ENCODE results near the gene POU6F2. TPM values are rescaled to one million over a fixed set of nuclear protein-coding genes. Genes with fewer than 3 reads are reported as not detected.

Gene POU6F2
- total RNA-seq, 2 donors from 2014 or later, result 1.0 to 1.1 TPM

DNA sequence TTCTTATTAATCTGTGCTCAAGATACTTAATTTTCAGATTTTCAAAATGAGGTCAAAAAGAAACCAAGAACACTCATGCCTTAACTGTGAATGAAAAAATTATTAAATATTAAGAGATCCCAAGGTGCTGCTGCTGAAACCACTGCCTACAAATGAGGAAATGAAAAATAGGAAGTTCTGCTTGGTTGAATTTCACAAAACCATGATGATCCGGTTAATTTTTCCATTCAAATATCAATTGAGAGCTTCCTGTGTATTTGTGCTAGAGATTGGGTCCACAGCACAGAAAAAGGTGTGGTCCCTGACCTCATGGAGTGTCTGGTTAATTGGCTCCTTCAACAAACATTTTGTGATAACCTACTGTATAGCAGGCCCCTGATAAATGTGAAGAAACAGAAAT, 455.8 kb downstream of the POU6F2 start:
- ATAC-seq (no peak), DNase-seq (no peak)
- intact Hi-C loops (cut with DNase I), result no loop called here

DNA sequence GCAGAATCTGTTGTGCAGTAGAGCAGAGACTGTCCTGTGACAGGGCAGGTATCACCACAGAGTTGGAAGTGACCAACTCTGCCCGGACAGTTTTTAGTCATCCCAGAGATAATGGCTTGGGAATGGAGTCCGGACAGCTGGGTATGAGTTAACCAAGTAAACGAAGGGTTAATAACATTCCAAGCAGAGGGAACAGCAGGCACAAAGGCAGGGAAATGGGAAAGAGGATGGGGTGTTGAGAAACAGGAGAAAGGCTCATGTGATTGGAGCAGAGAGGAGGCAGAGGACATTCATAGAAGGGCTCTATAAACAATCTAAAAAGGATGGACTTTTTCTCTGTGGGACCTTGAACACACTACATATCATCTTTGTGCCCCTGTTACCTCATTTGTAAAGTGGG, 456.3 kb downstream of the POU6F2 start:
- DNase-seq, result no peak
- ATAC-seq, result no peak
- intact Hi-C loops (cut with DNase I), result no loop called here

DNA sequence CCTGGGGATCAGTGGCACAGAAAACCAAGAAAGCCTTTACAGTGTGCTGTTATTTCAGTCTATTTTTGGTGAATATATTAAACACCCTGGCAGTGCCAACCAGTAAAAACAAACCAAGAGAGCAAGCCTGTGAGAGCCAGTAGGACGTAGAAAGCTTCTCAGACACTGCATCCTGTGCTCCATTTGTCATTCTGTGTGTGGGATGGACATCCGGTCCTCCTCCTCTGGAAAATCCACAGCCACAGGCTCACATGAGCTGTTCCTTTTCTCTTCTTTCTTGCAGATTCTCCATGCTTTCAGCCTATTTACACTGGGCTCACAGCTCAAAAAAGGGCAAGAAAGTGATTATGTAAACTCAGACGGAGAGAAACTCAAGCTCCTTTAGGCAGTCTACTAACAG, 468.8 kb downstream of the POU6F2 start:
- intact Hi-C loops (cut with DNase I), result no loop called here
- DNase-seq, result no peak
- no peak for ATAC-seq

DNA sequence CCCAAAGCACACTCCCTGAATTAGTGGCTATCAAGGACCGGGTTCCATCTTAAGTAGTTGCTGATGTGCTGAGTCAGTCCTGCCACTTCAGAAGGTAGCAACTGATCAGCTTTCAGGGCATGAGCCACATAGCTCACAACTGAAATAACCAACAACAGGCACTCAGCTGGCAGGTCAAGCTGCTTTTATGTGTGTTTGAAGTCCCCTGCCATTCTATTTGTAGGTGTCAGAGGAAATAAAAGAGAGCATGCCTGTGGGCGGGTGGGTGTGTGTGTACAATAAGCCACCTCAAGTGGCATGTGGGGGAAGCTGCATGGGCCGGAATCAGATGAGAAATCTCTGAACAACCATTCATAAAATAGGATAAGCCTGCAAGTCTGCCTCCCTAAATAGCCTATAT, 474.2 kb downstream of the POU6F2 start:
- no peak for DNase-seq
- no peak for ATAC-seq
- intact Hi-C loops (cut with DNase I), result no loop called here

DNA sequence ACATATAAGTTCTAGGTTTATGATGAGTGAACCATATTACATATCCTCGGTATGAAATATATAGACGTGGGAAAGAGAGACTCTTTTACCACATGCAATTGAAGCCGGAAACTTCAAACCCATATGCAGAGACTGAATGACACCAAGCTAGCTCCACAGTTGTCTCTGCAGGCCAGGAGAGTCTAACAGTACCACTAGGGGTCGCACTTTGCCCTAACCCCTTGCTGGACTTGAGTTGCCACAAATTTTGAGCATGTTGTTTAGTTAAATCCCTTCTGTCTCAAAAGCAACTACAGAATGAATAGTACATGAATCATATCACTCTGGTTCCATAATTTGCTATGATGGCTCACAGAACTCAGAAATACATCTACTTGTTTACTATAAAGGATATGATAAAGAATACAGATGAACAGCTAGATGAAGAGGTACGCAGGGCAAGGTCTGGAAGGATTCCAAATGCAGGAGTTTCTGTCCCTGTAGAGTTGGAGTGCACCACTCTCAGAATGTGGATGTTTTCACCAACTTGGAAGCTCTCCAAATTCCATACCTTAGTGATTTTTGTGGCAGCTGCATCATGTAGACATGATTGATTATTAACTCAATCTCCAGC, 476.1 kb downstream of the POU6F2 start:
- DNase-seq (no peak), ATAC-seq (no peak)
- intact Hi-C loops (cut with DNase I), result no loop called here

DNA sequence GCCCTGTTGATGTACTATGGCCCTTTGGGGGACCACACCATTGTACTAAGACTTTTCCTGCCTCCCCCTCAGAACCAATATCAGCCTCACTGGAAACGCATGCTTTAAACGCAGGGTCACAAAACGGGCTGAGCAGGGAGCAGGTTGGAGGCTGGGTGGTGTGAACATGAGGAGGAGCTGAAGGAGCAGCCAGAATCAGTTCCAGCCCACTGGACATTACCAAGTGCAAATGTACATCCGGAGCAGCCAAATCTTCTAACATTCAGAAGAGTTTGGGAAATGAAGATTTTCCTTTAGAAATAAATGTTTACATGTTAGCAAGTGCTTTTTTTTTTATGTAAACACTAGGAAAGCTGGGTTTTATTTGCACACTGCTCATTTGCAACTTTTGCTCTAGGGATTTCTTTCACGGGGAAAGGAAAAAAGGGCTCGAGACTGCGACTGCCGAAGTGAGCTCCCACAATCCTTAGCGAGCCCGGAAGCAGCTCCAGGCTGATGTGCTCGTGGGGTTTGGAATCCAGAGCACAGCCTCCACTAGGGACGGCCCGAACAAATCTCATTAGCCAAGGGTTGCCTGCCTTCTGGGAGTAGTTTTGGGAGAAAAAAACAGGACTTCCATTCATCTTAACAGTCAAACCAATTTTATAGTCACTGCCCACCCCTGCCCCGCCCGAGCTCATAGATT, 480.5 kb downstream of the POU6F2 start:
- ATAC-seq, result no peak
- intact Hi-C loops (cut with DNase I), result no loop called here

DNA sequence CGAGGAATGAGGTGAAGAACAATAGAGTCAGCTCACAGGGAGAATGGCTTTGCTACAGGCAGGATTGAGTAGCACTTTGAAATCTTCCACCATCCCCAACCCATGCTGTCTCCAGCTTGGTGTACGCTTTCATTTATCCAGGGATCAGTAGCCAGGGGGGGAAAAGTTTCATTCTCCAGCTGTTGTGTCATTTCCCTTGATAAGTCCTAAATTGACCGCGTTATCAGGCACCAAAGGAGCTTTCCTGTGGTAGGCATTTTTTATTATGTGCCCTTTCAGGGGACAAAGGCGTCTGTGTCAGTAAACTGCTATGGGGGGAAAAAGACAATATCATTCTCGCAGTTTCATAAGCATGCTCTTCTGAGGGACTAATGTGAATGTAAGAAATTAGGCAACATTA, 481.9 kb downstream of the POU6F2 start:
- DNase-seq (no peak), ATAC-seq (no peak)
- intact Hi-C loops (cut with DNase I), result loop anchor here (5.0 to 10.0 kb wide), 2 partner anchors 662 to 665 kb away; no protein-coding TSS in a partner anchor

More for the DNA sequence above, 480.5 kb downstream of the POU6F2 start:
- DNase-seq, result no peak

DNA sequence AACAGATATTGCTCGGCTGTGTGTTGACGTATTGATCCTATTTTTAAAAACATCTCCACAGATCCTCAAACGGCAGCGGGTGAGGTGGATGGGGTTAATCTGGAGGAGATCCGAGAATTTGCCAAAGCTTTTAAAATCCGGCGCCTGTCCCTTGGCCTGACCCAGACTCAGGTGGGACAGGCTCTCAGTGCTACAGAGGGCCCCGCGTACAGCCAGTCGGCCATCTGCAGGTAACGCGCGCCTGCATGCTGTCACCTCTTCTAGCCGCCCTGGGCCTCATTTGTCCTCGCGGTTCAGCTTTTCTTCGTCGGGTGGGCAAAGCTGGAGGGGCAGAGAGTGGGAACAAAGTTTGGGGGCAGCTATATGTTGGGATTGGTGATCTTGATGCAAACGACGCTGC, 482.8 kb downstream of the POU6F2 start:
- ATAC-seq (no peak), DNase-seq (no peak)
- intact Hi-C loops (cut with DNase I), result loop anchor here (5.0 to 10.0 kb wide), 2 partner anchors 663 to 666 kb away; no protein-coding TSS in a partner anchor

DNA sequence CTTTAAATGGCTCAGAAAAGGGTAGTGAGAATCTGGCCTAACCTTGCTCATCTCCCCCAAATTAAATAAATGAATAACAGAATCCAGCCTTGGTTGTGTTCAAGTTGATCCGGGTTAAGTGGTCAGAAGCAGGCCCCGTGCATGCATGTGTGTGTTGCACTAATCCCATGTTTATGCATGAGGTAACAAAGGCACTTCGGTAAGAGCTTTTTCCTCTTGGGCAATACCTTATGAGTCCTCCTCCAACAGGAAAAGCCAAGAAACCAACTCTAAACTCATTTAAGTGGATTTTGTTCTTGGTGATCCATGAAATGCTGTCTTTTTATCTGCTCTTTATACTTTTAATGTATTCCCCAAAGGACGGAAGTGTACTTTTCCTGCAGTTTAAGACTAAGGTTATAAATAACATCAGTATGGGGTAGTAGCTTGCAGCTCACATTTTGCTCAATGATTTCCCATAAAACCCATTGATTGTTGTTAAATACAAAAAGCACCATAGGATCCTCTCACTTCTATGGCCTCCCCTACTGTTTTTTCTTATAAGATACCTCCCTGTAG, 483.6 kb downstream of the POU6F2 start:
- no peak for ATAC-seq
- intact Hi-C loops (cut with DNase I), result loop anchor here (5.0 to 10.0 kb wide), 2 partner anchors 664 to 667 kb away; no protein-coding TSS in a partner anchor
- DNase-seq, result no peak

DNA sequence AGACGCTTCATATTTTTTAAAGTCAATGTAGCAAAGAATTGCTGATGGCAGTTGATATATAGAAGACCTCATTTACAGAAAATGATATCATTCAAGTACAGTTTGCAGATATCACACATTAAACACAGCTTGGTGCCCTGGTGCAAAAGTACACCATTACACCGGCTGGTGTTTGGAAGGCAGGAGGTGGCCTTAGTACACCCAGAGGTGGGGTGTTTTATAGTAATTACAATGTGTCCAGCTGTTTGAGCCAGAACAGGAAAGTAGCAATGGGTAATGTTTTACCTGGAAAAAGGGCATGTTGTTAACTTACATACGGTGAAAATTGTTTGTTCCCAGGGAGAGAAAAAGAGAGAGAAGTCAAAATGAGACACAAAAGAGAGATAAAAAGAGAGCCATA, 485.5 kb downstream of the POU6F2 start:
- ATAC-seq, result no peak
- no peak for DNase-seq
- intact Hi-C loops (cut with DNase I), result loop anchor here (5.0 to 10.0 kb wide), 2 partner anchors 666 to 668 kb away; no protein-coding TSS in a partner anchor

DNA sequence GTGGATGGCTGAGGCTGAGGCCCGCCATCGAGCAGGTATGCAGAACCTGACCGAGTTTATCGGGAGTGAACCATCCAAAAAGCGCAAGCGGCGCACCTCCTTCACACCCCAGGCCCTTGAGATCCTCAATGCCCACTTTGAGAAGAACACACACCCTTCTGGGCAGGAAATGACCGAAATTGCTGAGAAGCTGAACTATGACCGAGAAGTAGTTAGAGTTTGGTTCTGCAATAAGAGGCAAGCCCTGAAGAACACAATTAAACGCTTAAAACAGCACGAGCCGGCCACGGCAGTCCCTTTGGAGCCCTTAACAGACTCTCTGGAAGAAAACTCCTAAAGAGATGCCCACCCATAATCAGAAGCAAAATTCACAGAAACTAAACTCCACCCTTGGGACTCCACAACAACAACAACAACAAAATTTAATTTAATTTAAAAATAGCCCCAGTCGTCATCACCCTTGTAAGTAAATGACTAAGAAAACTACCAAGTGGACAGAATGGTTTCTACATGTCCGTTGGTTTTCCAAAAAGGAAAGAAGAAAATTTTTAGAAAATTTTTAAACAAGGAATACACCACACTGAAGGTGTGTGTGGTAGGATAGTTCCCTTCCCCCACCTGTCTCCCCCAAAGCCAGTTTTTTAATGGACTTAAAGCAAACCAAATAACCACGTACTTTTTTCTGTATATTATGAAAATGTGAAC, 486.8 kb downstream of the POU6F2 start:
- ATAC-seq (peak in 1 of 2 donors; percentile 15), DNase-seq (no peak)
- intact Hi-C loops (cut with DNase I), result loop anchor here (2.0 to 10.0 kb wide), 5 partner anchors 387 to 670 kb away; no protein-coding TSS in a partner anchor

DNA sequence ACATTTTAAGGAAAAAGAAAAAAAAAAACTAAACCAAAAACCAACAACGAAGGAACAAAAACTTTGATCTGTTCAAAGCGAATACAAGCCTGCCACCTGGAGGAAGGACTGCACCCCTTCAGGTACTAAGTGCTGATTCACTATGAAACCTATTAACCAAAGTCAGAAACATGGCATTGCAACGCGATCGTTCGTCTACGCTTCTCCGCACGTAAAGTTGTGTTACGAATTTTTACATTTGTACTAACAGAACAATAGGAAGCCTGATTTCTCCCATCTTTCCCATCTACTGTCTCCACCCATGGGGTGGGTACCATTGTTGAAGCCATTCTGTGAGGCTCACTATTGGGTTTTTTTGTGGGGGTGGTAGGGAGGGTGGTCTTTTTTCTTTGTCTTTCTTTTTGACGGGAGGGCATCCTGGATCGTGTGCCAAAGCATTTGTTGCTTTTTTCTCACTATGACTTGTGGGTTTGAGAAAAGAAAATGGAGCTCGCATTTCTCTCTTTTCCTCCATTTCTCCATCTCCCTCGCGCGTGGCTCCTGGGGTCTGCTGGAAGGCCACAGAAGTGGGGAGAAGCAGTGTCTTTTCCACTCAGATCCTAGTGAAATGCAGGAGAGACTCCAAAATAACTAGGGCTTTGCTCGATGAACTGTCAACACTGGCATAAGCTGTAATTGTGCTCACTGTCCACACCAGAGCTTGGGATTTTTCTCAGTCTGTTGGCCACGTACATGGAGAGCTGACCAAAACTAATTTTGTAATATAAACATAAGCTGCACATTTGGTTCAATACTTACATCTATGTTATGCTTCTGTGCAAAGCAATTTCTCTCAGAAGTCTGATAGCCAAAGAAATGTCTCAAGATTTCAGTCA, 487.6 kb downstream of the POU6F2 start:
- intact Hi-C loops (cut with DNase I), result loop anchor here (2.0 to 10.0 kb wide), 4 partner anchors 388 to 670 kb away; no protein-coding TSS in a partner anchor
- peak; percentile 75 to 77 for ATAC-seq
- peak; percentile 34 for DNase-seq

DNA sequence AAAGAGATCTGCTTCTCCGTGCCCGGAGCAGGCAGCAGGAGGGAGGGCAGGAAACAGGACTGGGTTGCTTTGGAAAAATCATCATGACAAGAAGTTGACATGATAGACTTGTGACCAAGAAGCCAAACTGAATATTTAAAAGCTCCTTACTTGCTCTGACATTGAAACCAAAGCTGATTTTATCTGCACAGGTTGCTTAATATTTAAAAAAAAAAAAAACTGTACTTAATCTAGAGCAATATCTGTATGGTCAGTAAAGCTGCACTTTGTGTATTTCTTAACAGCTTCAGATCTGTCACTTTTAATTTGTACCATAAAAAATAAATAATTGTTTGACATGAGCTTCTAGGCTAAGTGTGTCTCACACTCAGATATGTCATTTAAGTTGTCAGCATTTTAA, 490.6 kb downstream of the POU6F2 start:
- intact Hi-C loops (cut with DNase I), result loop anchor here (5.0 to 10.0 kb wide), 3 partner anchors 391 to 673 kb away; no protein-coding TSS in a partner anchor
- DNase-seq (no peak), ATAC-seq (no peak)

DNA sequence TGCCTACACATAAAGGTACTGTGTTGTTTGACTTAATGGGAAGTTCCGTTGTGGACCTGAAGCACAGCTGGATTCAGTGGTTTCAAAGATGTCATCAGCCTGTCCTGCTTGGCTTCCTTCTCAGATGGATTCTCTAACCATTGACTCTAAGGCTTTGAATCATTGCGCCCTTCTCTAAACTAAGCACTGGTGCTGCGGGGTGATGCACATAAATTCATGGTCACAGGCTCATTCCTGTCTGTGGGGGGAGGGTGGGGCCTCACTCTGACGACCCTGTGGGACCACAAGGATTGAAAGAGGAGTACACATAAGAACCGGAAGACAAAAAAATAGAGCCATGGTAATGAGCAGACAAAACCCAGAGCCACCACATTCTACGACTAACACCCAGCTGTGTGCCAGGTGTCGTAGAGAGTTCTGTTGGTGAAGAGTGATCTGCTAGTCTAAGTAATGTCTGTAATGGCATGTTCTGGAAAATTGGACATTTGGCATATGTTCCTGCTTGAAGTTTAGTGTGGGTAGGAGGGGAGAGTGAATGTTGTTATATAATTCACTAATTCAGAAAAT, 491.2 kb downstream of the POU6F2 start:
- no peak for DNase-seq
- ATAC-seq, result no peak
- intact Hi-C loops (cut with DNase I), result loop anchor here (5.0 to 10.0 kb wide), 3 partner anchors 392 to 674 kb away; no protein-coding TSS in a partner anchor

DNA sequence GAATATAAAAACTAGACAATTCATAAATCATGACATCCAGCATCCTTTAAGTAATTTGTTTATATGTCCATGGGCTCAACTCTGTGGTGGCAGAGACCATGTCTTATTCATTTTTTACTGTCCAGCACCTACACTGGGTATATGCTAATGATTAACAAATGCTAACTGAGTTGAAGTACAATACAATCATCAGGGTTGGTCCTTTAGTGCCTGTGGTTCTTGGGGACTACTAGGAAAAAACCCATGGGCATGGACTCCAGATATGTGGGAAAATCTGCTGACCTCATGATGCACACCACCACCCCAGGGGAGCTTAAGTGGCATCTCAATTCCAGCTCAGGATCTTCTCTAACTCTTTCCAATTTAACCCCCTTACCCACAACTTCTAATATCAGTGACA, 503.2 kb downstream of the POU6F2 start:
- ATAC-seq (no peak), DNase-seq (no peak)
- intact Hi-C loops (cut with DNase I), result no loop called here

DNA sequence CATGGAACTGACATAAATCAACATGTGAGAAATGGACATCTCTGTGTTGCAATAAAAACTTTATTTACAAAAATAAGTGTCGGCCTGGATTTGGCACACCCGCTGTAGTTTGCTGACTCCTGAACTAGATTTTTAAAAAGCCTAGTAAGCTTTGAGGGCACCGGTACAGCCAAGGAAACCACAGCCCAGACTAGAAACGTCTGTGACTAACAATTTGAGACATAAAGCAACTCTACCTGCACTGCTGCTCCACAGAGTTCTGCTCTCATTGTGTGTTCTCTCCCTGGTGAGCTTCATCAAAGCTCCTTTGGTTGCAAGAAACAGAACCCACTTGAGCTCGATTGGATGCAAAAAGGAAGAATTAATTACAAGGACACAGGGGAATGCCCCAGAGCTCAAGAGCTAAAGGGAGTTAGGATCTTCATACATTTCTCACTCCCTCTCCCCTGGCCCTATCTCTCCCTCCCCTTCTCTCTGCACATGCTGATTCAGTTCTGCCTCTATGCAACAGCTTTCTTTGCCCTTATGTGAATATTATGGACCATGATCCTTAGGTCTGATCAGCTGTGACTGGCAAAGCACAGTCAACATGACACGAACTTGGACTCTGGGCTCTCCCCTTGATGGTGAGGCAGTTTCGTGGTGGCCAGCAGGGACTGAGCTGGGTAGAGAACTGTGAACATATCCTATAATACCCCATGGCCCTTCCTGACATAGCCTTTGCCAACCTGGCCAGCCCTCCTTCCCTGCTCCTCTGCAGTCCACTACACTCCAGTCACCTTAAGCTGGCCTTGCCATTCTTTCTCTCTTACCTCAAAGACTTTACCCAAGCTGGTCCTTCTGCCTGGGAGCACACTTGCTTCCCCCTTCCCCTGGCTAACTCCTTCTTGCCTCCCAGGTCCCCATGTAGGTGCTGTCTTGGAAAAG, 511.0 kb downstream of the POU6F2 start:
- intact Hi-C loops (cut with DNase I), result no loop called here
- ATAC-seq, result no peak

DNA sequence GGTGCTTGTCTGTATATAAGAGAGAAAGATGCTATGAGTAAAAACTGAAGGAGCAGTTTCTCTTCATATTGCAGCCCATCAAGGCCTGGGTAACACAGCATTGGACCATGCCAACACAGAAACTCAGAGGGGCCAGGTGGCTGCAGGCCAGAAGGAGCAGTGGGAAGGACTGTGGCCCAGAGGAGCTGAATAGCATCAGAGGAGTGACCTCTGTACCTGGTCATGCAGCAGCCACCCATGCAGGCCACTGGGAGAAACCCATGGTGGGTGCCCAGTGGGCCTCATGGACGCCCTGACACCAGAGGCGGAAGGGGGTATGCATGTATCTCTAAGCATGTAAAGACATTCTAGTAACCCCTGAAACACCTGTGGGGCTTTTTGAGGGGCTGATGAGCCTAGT, 512.6 kb downstream of the POU6F2 start:
- intact Hi-C loops (cut with DNase I), result no loop called here
- no peak for DNase-seq
- ATAC-seq, result no peak

More for the DNA sequence above, 511.0 kb downstream of the POU6F2 start:
- DNase-seq, result no peak
